Ishikawa (cell line): ENCODE measurements around the gene FOXG1.

ENCODE experiments used
- CEBPB ChIP-seq: IDR thresholded peaks from 2 replicates; pipeline ENCODE4 v1.6.1; 2012
- CREB1 ChIP-seq: IDR thresholded peaks from 2 replicates; pipeline ENCODE4 v1.6.1; 2012; ENCODE audit warnings: low read depth
- EGR1 ChIP-seq: IDR thresholded peaks from 2 replicates; pipeline ENCODE4 v1.6.1; 2012
- EP300 ChIP-seq: IDR thresholded peaks from 2 replicates; pipeline ENCODE4 v1.6.1; 2012; ENCODE audit warnings: borderline replicate concordance
- FOXM1 ChIP-seq: IDR thresholded peaks from 2 replicates; pipeline ENCODE4 v1.6.1; 2012; ENCODE audit warnings: low read depth, borderline replicate concordance
- NFIC ChIP-seq: IDR thresholded peaks from 2 replicates; pipeline ENCODE4 v1.6.1; 2012
- RAD21 ChIP-seq: IDR thresholded peaks from 2 replicates; pipeline ENCODE4 v1.6.1; 2012; ENCODE audit warnings: low read depth
- TAF1 ChIP-seq: IDR thresholded peaks from 2 replicates; pipeline ENCODE4 v1.6.1; 2012; ENCODE audit warnings: low read depth, mild to moderate bottlenecking
- TCF12 ChIP-seq: IDR thresholded peaks from 2 replicates; pipeline ENCODE4 v1.6.1; 2012; ENCODE audit warnings: low read depth
- TEAD4 ChIP-seq: IDR thresholded peaks from 2 replicates; pipeline ENCODE4 v1.6.1; 2012
- YY1 ChIP-seq: IDR thresholded peaks from 2 replicates; pipeline ENCODE4 v1.6.1; 2012; ENCODE audit warnings: low read depth
- ZBTB7A ChIP-seq: IDR thresholded peaks from 2 replicates; pipeline ENCODE4 v1.6.1; 2012; ENCODE audit warnings: low read depth
- TF ChIP-seq, protein P1 (sequence below): IDR thresholded peaks from 2 replicates; pipeline ENCODE4 v1.6.1; 2012; ENCODE audit warnings: low read depth, mild to moderate bottlenecking
- TF ChIP-seq, protein P2 (sequence below): IDR thresholded peaks from 2 replicates; pipeline ENCODE4 v1.6.1; 2012

DNA sequence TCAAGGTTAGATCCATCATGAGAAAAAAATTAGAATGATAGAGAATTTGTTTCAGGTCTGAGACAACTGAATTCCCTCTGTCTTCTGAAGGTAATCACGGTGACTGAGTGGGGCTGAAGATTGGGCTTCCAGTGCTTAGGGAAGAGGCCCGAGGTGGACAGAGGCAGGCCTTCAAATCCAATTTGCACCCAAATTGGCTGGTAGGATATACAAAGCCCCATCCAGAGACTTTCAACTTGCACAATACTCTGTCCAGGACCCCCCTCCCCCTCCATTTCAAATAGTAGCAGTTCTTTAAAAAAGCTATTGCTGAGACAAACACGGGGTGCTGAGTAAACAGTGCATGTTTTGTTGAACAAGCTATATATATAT, 3.6 kb upstream of the FOXG1 start:
- TF ChIP-seq, protein P1, sequence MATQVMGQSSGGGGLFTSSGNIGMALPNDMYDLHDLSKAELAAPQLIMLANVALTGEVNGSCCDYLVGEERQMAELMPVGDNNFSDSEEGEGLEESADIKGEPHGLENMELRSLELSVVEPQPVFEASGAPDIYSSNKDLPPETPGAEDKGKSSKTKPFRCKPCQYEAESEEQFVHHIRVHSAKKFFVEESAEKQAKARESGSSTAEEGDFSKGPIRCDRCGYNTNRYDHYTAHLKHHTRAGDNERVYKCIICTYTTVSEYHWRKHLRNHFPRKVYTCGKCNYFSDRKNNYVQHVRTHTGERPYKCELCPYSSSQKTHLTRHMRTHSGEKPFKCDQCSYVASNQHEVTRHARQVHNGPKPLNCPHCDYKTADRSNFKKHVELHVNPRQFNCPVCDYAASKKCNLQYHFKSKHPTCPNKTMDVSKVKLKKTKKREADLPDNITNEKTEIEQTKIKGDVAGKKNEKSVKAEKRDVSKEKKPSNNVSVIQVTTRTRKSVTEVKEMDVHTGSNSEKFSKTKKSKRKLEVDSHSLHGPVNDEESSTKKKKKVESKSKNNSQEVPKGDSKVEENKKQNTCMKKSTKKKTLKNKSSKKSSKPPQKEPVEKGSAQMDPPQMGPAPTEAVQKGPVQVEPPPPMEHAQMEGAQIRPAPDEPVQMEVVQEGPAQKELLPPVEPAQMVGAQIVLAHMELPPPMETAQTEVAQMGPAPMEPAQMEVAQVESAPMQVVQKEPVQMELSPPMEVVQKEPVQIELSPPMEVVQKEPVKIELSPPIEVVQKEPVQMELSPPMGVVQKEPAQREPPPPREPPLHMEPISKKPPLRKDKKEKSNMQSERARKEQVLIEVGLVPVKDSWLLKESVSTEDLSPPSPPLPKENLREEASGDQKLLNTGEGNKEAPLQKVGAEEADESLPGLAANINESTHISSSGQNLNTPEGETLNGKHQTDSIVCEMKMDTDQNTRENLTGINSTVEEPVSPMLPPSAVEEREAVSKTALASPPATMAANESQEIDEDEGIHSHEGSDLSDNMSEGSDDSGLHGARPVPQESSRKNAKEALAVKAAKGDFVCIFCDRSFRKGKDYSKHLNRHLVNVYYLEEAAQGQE: no peak
- TF ChIP-seq ZBTB7A: no peak
- no peak for TF ChIP-seq EP300
- TF ChIP-seq TEAD4: no peak
- TF ChIP-seq CEBPB: no peak
- TF ChIP-seq, protein P2, sequence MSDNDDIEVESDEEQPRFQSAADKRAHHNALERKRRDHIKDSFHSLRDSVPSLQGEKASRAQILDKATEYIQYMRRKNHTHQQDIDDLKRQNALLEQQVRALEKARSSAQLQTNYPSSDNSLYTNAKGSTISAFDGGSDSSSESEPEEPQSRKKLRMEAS: no peak
- no peak for TF ChIP-seq YY1
- no peak for TF ChIP-seq FOXM1
- no peak for TF ChIP-seq TCF12
- TF ChIP-seq TAF1: no peak
- no peak for TF ChIP-seq EGR1
- no peak for TF ChIP-seq CREB1
- TF ChIP-seq NFIC: no peak
- no peak for TF ChIP-seq RAD21
